GM12878 (cell line): Measurements from ENCODE around the gene MRTFB. TPM values are rescaled to one million over a fixed set of nuclear protein-coding genes. Genes with fewer than 3 reads are reported as not detected.

Source experiments
- ATAC-seq: fragments of 200-7000 bp; cut with Tn5 transposase; 3 replicates; pipeline ENCODE4 v1.9.1; 2020; ENCODE audit warnings: mild to moderate bottlenecking, moderate library complexity
- BruUV-seq: library from RNA; stranded (reverse); fragments of 400-500 nt; replicated peaks from 2 replicates; lab custom pipeline; 2021; lab: Mats Ljungman, UMichigan
- CTCF ChIA-PET: fragments of 300-600 bp; sonication (Branson Sonifier 250); formaldehyde crosslinking; extraction: SDS; loops from one replicate; lab custom pipeline; 2021; ENCODE audit warnings: inconsistent platforms; lab: Yijun Ruan, JAX
- POLR2A ChIA-PET: fragments of 350-600 bp; formaldehyde crosslinking; extraction: SDS; loops from one replicate; lab custom pipeline; 2021; ENCODE audit warnings: inconsistent platforms; lab: Charles Lee
- RAD21 ChIA-PET: fragments of 300-600 bp; sonication (Branson Sonifier 250); formaldehyde crosslinking; loops from one replicate; lab custom pipeline; 2023; ENCODE audit warnings: antibody characterized with exemption; ENCODE audit not compliant: unreplicated experiment; lab: Charles Lee
- SMC1A ChIA-PET: fragments of 300-600 bp; sonication (Branson Sonifier 250); formaldehyde crosslinking; loops from one replicate; lab custom pipeline; 2023; ENCODE audit not compliant: unreplicated experiment, uncharacterized antibody; lab: Charles Lee
- DNase-seq: peaks from one replicate; pipeline ENCODE4 v3.0.0-alpha.2; 2011; ENCODE audit warnings: low read depth, low spot score
- FAIRE-seq: peaks from 3 replicates; lab custom pipeline; 2011; peaks lifted over from hg19 to GRCh38; lab: Jason Lieb, UNC
- H2AFZ ChIP-seq: 2 replicates; pipeline ENCODE4 v1.6.0; 2011; ENCODE audit warnings: low read depth, low read length, control low read depth; ENCODE audit not compliant: control insufficient read depth
- H3K27ac ChIP-seq: 2 replicates; pipeline ENCODE4 v1.5.1; 2011; ENCODE audit warnings: control low read depth; ENCODE audit not compliant: control insufficient read depth, insufficient read depth
- H3K27me3 ChIP-seq, 2 experiments: replicated peaks in 1 of 2; 2 replicates each; pipeline versions ENCODE4 v1.6.0 to v1.6.1; 2011; ENCODE audit warnings: low read length in 1 of 2; ENCODE audit not compliant: control insufficient read depth in 2 of 2, insufficient read depth in 2 of 2
- H3K36me3 ChIP-seq, 2 experiments: 2 replicates each; pipeline ENCODE4 v1.5.1; 2011; ENCODE audit warnings: low read length in 1 of 2; ENCODE audit not compliant: control insufficient read depth in 2 of 2, insufficient read depth in 2 of 2
- H3K4me1 ChIP-seq: 2 replicates; pipeline ENCODE4 v1.6.1; 2011; ENCODE audit warnings: mild to moderate bottlenecking, low read length, moderate library complexity, mixed read lengths; ENCODE audit not compliant: control insufficient read depth, insufficient read depth
- H3K4me2 ChIP-seq: 2 replicates; pipeline ENCODE4 v1.6.0; 2011; ENCODE audit warnings: control low read depth; ENCODE audit not compliant: control insufficient read depth, insufficient read depth
- H3K4me3 ChIP-seq: fragments of 200-600 bp; sonication (generic); 2 replicates; pipeline ENCODE4 v1.5.1; 2016
- H3K79me2 ChIP-seq: 2 replicates; pipeline ENCODE4 v1.6.0; 2011; ENCODE audit warnings: low read length; ENCODE audit not compliant: control insufficient read depth, insufficient read depth
- H3K9ac ChIP-seq: 2 replicates; pipeline ENCODE4 v1.8.0; 2011; ENCODE audit warnings: low read length, control low read depth, mixed read lengths; ENCODE audit not compliant: control insufficient read depth, insufficient read depth
- H3K9me3 ChIP-seq: replicated peaks from 3 replicates; pipeline ENCODE4 v1.5.1; 2011; ENCODE audit warnings: mild to moderate bottlenecking, low read length; ENCODE audit not compliant: control insufficient read depth, insufficient read depth
- H4K20me1 ChIP-seq: 2 replicates; pipeline ENCODE4 v1.6.0; 2011; ENCODE audit not compliant: control insufficient read depth, insufficient read depth
- CBX5 ChIP-seq: sonication (generic); IDR thresholded peaks from 2 replicates; pipeline ENCODE4 v1.6.1; 2016; ENCODE audit warnings: low read depth, moderate library complexity, mild to moderate bottlenecking, inconsistent platforms
- FOS ChIP-seq: IDR thresholded peaks from 3 replicates; pipeline ENCODE4 v1.6.1; 2011; ENCODE audit warnings: borderline replicate concordance; ENCODE audit not compliant: insufficient read length; ENCODE audit errors: extremely low read depth
- IRF5 ChIP-seq: fragments of 450-650 bp; IDR thresholded peaks from 2 replicates; pipeline ENCODE4 v1.6.1; 2017; ENCODE audit warnings: borderline replicate concordance
- MAX ChIP-seq: IDR thresholded peaks from 2 replicates; pipeline ENCODE4 v1.6.1; 2012; ENCODE audit warnings: low read depth, low read length, improper control_type of control experiment
- NR2C2 ChIP-seq: IDR thresholded peaks from 2 replicates; pipeline ENCODE4 v1.6.1; 2011; ENCODE audit warnings: borderline replicate concordance, low read depth; ENCODE audit not compliant: control insufficient read depth, insufficient read length
- SMAD5 ChIP-seq: IDR thresholded peaks from 2 replicates; pipeline ENCODE4 v1.6.1; 2016; ENCODE audit warnings: antibody characterized with exemption, low read depth
- TCF7 ChIP-seq: IDR thresholded peaks from 2 replicates; pipeline ENCODE4 v1.6.1; 2014; ENCODE audit warnings: antibody characterized with exemption, borderline replicate concordance
- ZNF207 ChIP-seq: fragments of 450-650 bp; IDR thresholded peaks from 2 replicates; pipeline ENCODE4 v1.6.1; 2014; ENCODE audit warnings: antibody characterized with exemption, mild to moderate bottlenecking, borderline replicate concordance
- WGBS: methylation state at CpG from one replicate; pipeline ENCODE4 v1.1.6; 2016; ENCODE audit warnings: low lambda C conversion rate; ENCODE audit not compliant: insufficient replicate concordance, insufficient coverage; ENCODE audit errors: missing lambda C conversion rate; 5-methylcytosine and 5-hydroxymethylcytosine counted together
- in situ Hi-C: fragments of 300-500 bp; cut with MboI; formaldehyde crosslinking; loops from 9 replicates; pipeline ENCODE4 v1.14.3; 2018; ENCODE audit warnings: mixed read lengths
- intact Hi-C: fragments of 100-400 bp; cut with micrococcal nuclease; formaldehyde crosslinking; loops from one replicate; pipeline ENCODE4 v1.14.2; 2022; ENCODE audit not compliant: unreplicated experiment
- polyA plus RNA-seq, 11 experiments: library from polyadenylated mRNA; depleted of rRNA in 4 of 11; unstranded in 6 of 11; stranded (reverse) in 5 of 11; fragments of >200 nt; fragmentation: Nextera tagmentation in 4 of 11; fragmentation: Illumina TruSeq in 1 of 11; extraction: Ambion mirVana in 4 of 11; extraction: Trizol in 1 of 11; gene quantifications; 1 replicate in 1 of 11; 2 replicates in 10 of 11; pipeline versions ENCODE4 v1.2.1 to v1.2.3, GENCODE V29; 2011 to 2016; ENCODE audit warnings: inconsistent platforms in 2 of 11, missing spikeins in 2 of 11, low read depth in 1 of 11
- total RNA-seq, 4 experiments: library from RNA; depleted of rRNA in 3 of 4; stranded (reverse); fragments of >200 nt in 3 of 4; fragmentation: Illumina TruSeq in 1 of 4; extraction: Trizol in 1 of 4; gene quantifications; 2 replicates each; pipeline versions ENCODE4 v1.2.1 to v1.2.3, GENCODE V29; 2013 to 2021

MRTFB gene
- total and polyA plus RNA-seq, 10 of the 15 experiments (the other 5 are each of a cell fraction or from before 2014, with no cell fraction given): 2.1 to 14.3 (median 8.0) TPM

GRCh38 chr16:14092561-14092960 is 21.4 kb downstream of the MRTFB start (continued):
- TF ChIP-seq FOS (no peak), SMAD5 (no peak), IRF5 (no peak), NR2C2 (no peak), ZNF207 (no peak), MAX (no peak)

- no peaks in the 10 kb centered on the region; the same call in 1 of the 2 replicates for H3K79me2 ChIP-seq
- RAD21 ChIA-PET: no interaction called here
- FAIRE-seq: no peak
These were observed 24.9 kb downstream of the MRTFB start for GRCh38 chr16:14095883-14096551.

More at GRCh38 chr16:14095883-14096551, 24.9 kb downstream of the MRTFB start:
- Histone ChIP-seq H3K9me3 (no peaks in the 10 kb centered on the region; the same call in 2 of the 3 replicates), H3K27ac (no peak overlapping the region), H3K9ac (no peak overlapping the region), H3K4me3 (no peak overlapping the region), H3K36me3 (no peaks in the 10 kb centered on the region; a peak in 1 of 4 replicates), H3K4me2 (no peak overlapping the region), H3K4me1 (peaks cover under 1% of the 10 kb centered on the region; the same call in 1 of the 2 replicates), H2AFZ (no peak overlapping the region), H4K20me1 (no peaks in the 10 kb centered on the region), H3K27me3 (no peaks in the 10 kb centered on the region)
- ChIA-PET CTCF (interaction anchor here (1.1 to 1.9 kb wide), 2 partner anchors 9 to 14 kb away, joined by 3 to 7 read pairs; no protein-coding TSS in a partner anchor), POLR2A (interaction anchor here (0.6 kb wide), 2 partner anchors 9 to 29 kb away, joined by 3 to 6 read pairs; no protein-coding TSS in a partner anchor), SMC1A (interaction anchor here (1.0 to 2.1 kb wide), 4 partner anchors 9 to 172 kb away, joined by 3 to 6 read pairs (median 4); no protein-coding TSS in a partner anchor)
- in situ Hi-C loops: no loop called here
- BruUV-seq: no TSS peak
- intact Hi-C loops: no loop called here
- DNase-seq: no peak
- WGBS: 97% methylated on average over 9 of the region's 9 CpGs
- no peak for ATAC-seq
- TF ChIP-seq TCF7 (no peak), CBX5 (no peak)
